Activated naive CD4-positive, alpha-beta T cell treated with anti-CD3 and anti-CD28 coated beads for 36 hours (primary cell): ENCODE measurements around the gene PTGS2. TPM values are rescaled to one million over a fixed set of nuclear protein-coding genes. Genes with fewer than 3 reads are reported as not detected.

Experiments used
- CTCF ChIA-PET: fragments of 350-600 bp; sonication (Branson Sonifier 250); formaldehyde crosslinking; loops from one replicate; lab custom pipeline; 2021; ENCODE audit warnings: antibody characterized with exemption; lab: Charles Lee
- DNase-seq: peaks from one replicate; pipeline ENCODE4 v3.0.0-alpha.2; 2020
- H3K27ac Mint-ChIP-seq: one replicate; pipeline ENCODE4 v1.8.0; 2021; ENCODE audit warnings: mild to moderate bottlenecking, mixed read lengths
- H3K27me3 Mint-ChIP-seq: one replicate; pipeline ENCODE4 v1.8.0; 2021; ENCODE audit warnings: low read depth, mixed read lengths
- H3K36me3 Mint-ChIP-seq: one replicate; pipeline ENCODE4 v1.8.0; 2021; ENCODE audit warnings: low read depth, mixed read lengths
- H3K4me1 Mint-ChIP-seq: one replicate; pipeline ENCODE4 v1.8.0; 2021; ENCODE audit warnings: low read depth, mixed read lengths
- H3K4me3 Mint-ChIP-seq: one replicate; pipeline ENCODE4 v1.8.0; 2021; ENCODE audit warnings: mild to moderate bottlenecking, moderate library complexity, mixed read lengths
- H3K9me3 Mint-ChIP-seq: one replicate; pipeline ENCODE4 v1.8.0; 2021; ENCODE audit warnings: mixed read lengths
- intact Hi-C: fragments of 100-400 bp; cut with micrococcal nuclease; formaldehyde crosslinking; loops from one replicate; pipeline ENCODE4 v1.15.1; 2023
- total RNA-seq, 2 experiments: library from RNA; stranded (reverse); gene quantifications; one replicate each; pipeline ENCODE4 v1.2.3, GENCODE V29; 2021

Gene PTGS2
- total RNA-seq, 2 experiments from 2014 or later = 1.8 to 2.0 TPM

GRCh38 chr1:186629341-186629740 lies 50.9 kb downstream of the PTGS2 start:
- H3K36me3 Mint-ChIP-seq = no peaks in the 10 kb centered on the region
- CTCF ChIA-PET = no interaction called here
- intact Hi-C loops = no loop called here
- no peaks in the 10 kb centered on the region for H3K4me1 Mint-ChIP-seq
- DNase-seq = no peak
- peaks cover 11% of the 10 kb centered on the region for H3K27me3 Mint-ChIP-seq
- no peak overlapping the region for H3K27ac Mint-ChIP-seq
- H3K4me3 Mint-ChIP-seq = no peak overlapping the region
- no peaks in the 10 kb centered on the region for H3K9me3 Mint-ChIP-seq

GRCh38 chr1:186628910-186629309 lies 51.3 kb downstream of the PTGS2 start:
- intact Hi-C loops = no loop called here
- H3K36me3 Mint-ChIP-seq = no peaks in the 10 kb centered on the region
- H3K4me1 Mint-ChIP-seq = no peaks in the 10 kb centered on the region
- no peak overlapping the region for H3K27ac Mint-ChIP-seq
- H3K4me3 Mint-ChIP-seq = no peak overlapping the region
- H3K9me3 Mint-ChIP-seq = no peaks in the 10 kb centered on the region
- no peak for DNase-seq
- CTCF ChIA-PET = no interaction called here
- H3K27me3 Mint-ChIP-seq = peaks cover 11% of the 10 kb centered on the region

GRCh38 chr1:186627019-186627418 lies 53.2 kb downstream of the PTGS2 start:
- Mint-ChIP-seq H3K9me3 (no peaks in the 10 kb centered on the region), H3K27ac (no peak overlapping the region), H3K4me1 (no peaks in the 10 kb centered on the region), H3K36me3 (no peaks in the 10 kb centered on the region), H3K4me3 (no peak overlapping the region), H3K27me3 (peaks cover 11% of the 10 kb centered on the region)
- CTCF ChIA-PET = no interaction called here
- intact Hi-C loops = no loop called here
- DNase-seq = no peak

- no peaks in the 10 kb centered on the region for H3K4me1 Mint-ChIP-seq
- CTCF ChIA-PET = no interaction called here
- DNase-seq = no peak
- H3K9me3 Mint-ChIP-seq = no peaks in the 10 kb centered on the region
- no peak overlapping the region for H3K27ac Mint-ChIP-seq
- H3K4me3 Mint-ChIP-seq = no peak overlapping the region
- peaks cover 11% of the 10 kb centered on the region for H3K27me3 Mint-ChIP-seq
- intact Hi-C loops = no loop called here
- H3K36me3 Mint-ChIP-seq = no peaks in the 10 kb centered on the region
Measured at GRCh38 chr1:186626356-186626932, 53.8 kb downstream of the PTGS2 start.

GRCh38 chr1:186623551-186623950 lies 56.7 kb downstream of the PTGS2 start:
- CTCF ChIA-PET = no interaction called here
- DNase-seq = no peak
- H3K27me3 Mint-ChIP-seq = peaks cover 8% of the 10 kb centered on the region
- no peak overlapping the region for H3K4me3 Mint-ChIP-seq
- peaks cover 14% of the 10 kb centered on the region for H3K4me1 Mint-ChIP-seq
- H3K27ac Mint-ChIP-seq = no peak overlapping the region
- H3K9me3 Mint-ChIP-seq = no peaks in the 10 kb centered on the region
- H3K36me3 Mint-ChIP-seq = no peaks in the 10 kb centered on the region
- intact Hi-C loops = no loop called here

Other genes with a start within 250 kb of the PTGS2 start
- gene PDC, start 219.3 kb downstream of the PTGS2 start, total RNA-seq = not detected
- under 1 TPM; 0.12 to 0.26 TPM for gene PLA2G4A, start 148.5 kb upstream of the PTGS2 start, total RNA-seq